ENCODE measurements around the gene PITRM1.

GRCh38 chr10:3203016-3203811 lies 30.6 kb upstream of the PITRM1 start:
- TF ChIP-seq, protein P1, sequence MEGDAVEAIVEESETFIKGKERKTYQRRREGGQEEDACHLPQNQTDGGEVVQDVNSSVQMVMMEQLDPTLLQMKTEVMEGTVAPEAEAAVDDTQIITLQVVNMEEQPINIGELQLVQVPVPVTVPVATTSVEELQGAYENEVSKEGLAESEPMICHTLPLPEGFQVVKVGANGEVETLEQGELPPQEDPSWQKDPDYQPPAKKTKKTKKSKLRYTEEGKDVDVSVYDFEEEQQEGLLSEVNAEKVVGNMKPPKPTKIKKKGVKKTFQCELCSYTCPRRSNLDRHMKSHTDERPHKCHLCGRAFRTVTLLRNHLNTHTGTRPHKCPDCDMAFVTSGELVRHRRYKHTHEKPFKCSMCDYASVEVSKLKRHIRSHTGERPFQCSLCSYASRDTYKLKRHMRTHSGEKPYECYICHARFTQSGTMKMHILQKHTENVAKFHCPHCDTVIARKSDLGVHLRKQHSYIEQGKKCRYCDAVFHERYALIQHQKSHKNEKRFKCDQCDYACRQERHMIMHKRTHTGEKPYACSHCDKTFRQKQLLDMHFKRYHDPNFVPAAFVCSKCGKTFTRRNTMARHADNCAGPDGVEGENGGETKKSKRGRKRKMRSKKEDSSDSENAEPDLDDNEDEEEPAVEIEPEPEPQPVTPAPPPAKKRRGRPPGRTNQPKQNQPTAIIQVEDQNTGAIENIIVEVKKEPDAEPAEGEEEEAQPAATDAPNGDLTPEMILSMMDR (conservative IDR thresholded peaks at IDR 0.05): no peak
- no peak for TF ChIP-seq ZFX (IDR thresholded peaks at IDR 0.05)
